HuH-7.5 (cell line): ENCODE results near the gene MAGEC1.
"Not testable (repeated sequence)": the region's sequence is repeated elsewhere in the genome, so short reads cannot be mapped to it uniquely, and the experiment has no call there.

Source experiments
- DNase-seq: peaks from one replicate; pipeline ENCODE4 v3.0.0; 2011; ENCODE audit warnings: low spot score

MAGEC1 gene

GRCh38 chrX:141903400-141904155, at the start of gene MAGEC1:
TSS of gene MAGEC1 (plus strand) at chrX:141903894. CDS start at chrX:141905073, 1,179 bp downstream.
- no peak for DNase-seq

- DNase-seq = no peak
Observed at GRCh38 chrX:141857479-141857878, 46.2 kb upstream of the MAGEC1 start.

- DNase-seq = no peak
Observed at GRCh38 chrX:141879616-141880015, 24.1 kb upstream of the MAGEC1 start.

- not testable (repeated sequence) for DNase-seq
Observed at GRCh38 chrX:141888811-141889210, 14.9 kb upstream of the MAGEC1 start.

- DNase-seq = no peak
Observed at GRCh38 chrX:141894733-141895132, 9.0 kb upstream of the MAGEC1 start.

GRCh38 chrX:141897690-141898089, 6.0 kb upstream of the MAGEC1 start:
- no peak for DNase-seq

- no peak for DNase-seq
Observed at GRCh38 chrX:141902366-141902765, 1.3 kb upstream of the MAGEC1 start.

- DNase-seq = no peak
Observed at GRCh38 chrX:141904262-141904661, 568 bp downstream of the MAGEC1 start.

- no peak for DNase-seq
Observed at GRCh38 chrX:141917801-141918200, 14.1 kb downstream of the MAGEC1 start.

- no peak for DNase-seq
Observed at GRCh38 chrX:141924293-141924692, 20.6 kb downstream of the MAGEC1 start.

GRCh38 chrX:141928432-141928831, 24.7 kb downstream of the MAGEC1 start:
- no peak for DNase-seq

GRCh38 chrX:141934059-141934641, 30.5 kb downstream of the MAGEC1 start:
- DNase-seq = no peak

- DNase-seq = no peak
Observed at GRCh38 chrX:141935645-141936044, 32.0 kb downstream of the MAGEC1 start.

GRCh38 chrX:141936080-141936479, 32.4 kb downstream of the MAGEC1 start:
- no peak for DNase-seq

- DNase-seq = no peak
Observed at GRCh38 chrX:141941234-141941633, 37.5 kb downstream of the MAGEC1 start.

GRCh38 chrX:141945426-141945825, 41.7 kb downstream of the MAGEC1 start:
- DNase-seq = no peak

- DNase-seq = no peak
Observed at GRCh38 chrX:141947350-141947749, 43.7 kb downstream of the MAGEC1 start.

GRCh38 chrX:141952603-141953002, 48.9 kb downstream of the MAGEC1 start:
- no peak for DNase-seq

- no peak for DNase-seq
Observed at GRCh38 chrX:141958675-141959074, 55.0 kb downstream of the MAGEC1 start.
